Gastrocnemius medialis (tissue), 4 donors: ENCODE results near the gene GNG7.

ENCODE experiments used
- POLR2A ChIP-seq, 2 donors: fragments of 450-650 bp; IDR thresholded peaks; one replicate each; pipeline ENCODE4 v1.6.1; 2017; ENCODE audit warnings: antibody characterized with exemption in 2 of 2, mild to moderate bottlenecking in 2 of 2, moderate library complexity in 2 of 2
- TF ChIP-seq, protein P1 (sequence below), 5 experiments: fragments of 450-650 bp in 3 of 5; fragments of 200-600 bp in 2 of 5; sonication (generic) in 2 of 5; IDR thresholded peaks in 4 of 5; conservative IDR thresholded peaks in 1 of 5; 1 replicate in 4 of 5; 2 replicates in 1 of 5; pipeline ENCODE4 v1.5.1; 2016 to 2019; ENCODE audit warnings: antibody characterized with exemption in 5 of 5, mild to moderate bottlenecking in 3 of 5, moderate library complexity in 3 of 5

DNA sequence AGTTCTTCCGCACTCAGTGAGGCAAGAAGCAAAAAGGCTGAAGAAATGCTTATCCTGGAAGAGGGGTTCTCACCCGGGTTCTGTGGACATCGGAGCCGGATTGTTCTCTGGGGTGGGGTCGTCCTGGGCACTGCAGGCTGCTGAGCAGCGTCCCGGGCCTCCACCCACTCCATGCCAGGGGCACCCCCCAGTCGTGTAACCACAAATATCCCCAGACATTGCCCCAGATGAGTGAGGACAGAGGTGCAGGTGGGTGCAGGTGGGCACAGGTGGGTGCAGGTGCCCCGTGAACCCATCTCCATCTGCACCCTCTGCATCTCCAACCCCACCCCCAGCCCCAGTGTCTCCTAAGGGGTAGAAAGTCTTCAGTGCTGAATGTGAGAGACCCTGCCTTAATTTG lies 67.5 kb downstream of the GNG7 start:
- TF ChIP-seq, protein P1, sequence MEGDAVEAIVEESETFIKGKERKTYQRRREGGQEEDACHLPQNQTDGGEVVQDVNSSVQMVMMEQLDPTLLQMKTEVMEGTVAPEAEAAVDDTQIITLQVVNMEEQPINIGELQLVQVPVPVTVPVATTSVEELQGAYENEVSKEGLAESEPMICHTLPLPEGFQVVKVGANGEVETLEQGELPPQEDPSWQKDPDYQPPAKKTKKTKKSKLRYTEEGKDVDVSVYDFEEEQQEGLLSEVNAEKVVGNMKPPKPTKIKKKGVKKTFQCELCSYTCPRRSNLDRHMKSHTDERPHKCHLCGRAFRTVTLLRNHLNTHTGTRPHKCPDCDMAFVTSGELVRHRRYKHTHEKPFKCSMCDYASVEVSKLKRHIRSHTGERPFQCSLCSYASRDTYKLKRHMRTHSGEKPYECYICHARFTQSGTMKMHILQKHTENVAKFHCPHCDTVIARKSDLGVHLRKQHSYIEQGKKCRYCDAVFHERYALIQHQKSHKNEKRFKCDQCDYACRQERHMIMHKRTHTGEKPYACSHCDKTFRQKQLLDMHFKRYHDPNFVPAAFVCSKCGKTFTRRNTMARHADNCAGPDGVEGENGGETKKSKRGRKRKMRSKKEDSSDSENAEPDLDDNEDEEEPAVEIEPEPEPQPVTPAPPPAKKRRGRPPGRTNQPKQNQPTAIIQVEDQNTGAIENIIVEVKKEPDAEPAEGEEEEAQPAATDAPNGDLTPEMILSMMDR (IDR thresholded peaks at IDR 0.05 in 4 of 5, conservative IDR thresholded peaks at IDR 0.05 in 1 of 5): no peak
- no peak for TF ChIP-seq POLR2A (IDR thresholded peaks at IDR 0.05)
